ENCODE data around the gene SAMD11.
A peak's percentile ranks its signal among the peaks of the same experiment; 100 is the strongest.
"Not testable (repeated sequence)": the region's sequence is repeated elsewhere in the genome, so short reads cannot be mapped to it uniquely, and the experiment has no call there.

SAMD11 gene, protein sequence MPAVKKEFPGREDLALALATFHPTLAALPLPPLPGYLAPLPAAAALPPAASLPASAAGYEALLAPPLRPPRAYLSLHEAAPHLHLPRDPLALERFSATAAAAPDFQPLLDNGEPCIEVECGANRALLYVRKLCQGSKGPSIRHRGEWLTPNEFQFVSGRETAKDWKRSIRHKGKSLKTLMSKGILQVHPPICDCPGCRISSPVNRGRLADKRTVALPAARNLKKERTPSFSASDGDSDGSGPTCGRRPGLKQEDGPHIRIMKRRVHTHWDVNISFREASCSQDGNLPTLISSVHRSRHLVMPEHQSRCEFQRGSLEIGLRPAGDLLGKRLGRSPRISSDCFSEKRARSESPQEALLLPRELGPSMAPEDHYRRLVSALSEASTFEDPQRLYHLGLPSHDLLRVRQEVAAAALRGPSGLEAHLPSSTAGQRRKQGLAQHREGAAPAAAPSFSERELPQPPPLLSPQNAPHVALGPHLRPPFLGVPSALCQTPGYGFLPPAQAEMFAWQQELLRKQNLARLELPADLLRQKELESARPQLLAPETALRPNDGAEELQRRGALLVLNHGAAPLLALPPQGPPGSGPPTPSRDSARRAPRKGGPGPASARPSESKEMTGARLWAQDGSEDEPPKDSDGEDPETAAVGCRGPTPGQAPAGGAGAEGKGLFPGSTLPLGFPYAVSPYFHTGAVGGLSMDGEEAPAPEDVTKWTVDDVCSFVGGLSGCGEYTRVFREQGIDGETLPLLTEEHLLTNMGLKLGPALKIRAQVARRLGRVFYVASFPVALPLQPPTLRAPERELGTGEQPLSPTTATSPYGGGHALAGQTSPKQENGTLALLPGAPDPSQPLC

DNA sequence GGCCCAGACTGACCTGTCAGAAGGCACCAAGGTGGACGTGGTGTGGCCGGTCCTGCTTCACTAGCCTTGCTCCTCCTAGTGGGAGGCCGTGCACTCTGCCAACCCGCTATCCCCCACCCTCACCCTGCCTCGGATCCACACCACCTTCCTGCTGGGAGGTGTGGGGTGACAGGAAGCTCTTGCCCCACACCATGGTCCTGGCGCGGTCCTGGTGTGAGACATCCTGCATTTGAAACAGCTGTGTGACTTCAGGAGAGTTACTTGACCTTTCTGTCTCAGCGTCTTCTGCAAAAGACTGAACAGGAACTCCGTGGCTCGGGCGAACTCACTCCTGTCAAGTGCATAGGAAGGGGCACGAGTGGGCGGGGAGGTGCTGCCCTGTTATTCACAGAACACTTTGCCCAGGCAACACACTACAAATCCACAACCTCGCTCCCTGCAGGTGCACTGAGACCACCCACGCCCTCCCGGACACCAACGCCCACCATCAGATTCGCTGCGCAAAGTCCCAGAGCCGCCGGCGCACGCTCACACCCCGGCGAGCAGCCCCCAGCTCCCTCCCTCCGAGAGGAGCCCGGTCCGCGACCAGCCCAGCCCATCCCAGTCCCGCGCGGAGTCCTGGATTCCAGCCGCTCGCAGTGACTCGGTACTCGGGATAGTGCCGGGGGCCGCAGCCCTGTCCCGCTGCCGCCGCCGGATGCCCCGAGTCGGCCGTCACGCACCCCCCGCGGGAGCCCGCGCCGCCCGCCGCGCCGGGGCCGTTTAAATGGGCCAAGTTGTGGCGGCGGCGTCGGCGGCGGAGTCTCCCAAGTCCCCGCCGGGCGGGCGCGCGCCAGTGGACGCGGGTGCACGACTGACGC lies at the start of gene SAMD11:
Gene SAMD11, plus strand, starts transcription at position 793 of the 860 bp plus-strand sequence. CDS start 509 bp downstream, outside the sequence.
- peak; percentile 76 for DNase-seq (ENCODE audit: low spot score)

DNA sequence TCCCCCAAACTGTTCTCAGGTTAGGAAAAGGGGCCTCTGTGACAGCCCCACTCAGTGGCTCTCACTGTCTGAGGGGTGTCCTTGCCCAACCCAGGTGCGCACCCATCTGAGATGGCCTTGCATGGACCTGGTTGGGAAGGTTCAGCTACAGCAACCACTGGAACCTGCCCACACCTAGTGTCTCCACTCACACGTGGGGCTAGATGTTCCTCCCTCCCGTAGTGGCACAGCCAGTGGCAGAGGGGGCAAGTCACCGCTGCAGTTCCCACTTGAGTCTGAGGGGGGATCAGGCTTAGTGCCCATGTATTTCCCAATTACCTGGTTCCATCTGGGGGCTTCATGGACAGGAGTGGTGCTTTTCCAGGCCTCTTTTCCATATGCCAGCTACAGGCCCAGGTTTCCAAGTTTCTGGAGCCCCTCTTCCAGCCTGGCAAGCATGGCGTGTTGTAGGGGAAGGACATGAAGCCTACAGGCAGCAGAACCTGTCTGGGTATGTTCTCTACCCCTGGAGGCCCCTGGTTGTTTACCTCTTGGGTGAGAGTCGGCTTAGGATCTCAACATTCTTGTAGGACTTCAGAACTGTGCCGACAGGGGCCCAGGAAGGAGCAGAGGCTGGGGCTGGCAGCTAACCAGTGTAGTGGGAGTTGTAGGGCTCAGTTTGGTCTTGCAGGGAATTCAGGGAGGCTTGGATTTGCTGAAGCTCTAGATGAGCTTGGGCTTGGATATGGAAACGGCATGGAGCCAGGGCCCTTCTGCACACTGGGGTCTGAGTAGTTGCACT lies 47.1 kb upstream of the SAMD11 start:
- not testable (repeated sequence) for DNase-seq (ENCODE audit: low spot score)

DNA sequence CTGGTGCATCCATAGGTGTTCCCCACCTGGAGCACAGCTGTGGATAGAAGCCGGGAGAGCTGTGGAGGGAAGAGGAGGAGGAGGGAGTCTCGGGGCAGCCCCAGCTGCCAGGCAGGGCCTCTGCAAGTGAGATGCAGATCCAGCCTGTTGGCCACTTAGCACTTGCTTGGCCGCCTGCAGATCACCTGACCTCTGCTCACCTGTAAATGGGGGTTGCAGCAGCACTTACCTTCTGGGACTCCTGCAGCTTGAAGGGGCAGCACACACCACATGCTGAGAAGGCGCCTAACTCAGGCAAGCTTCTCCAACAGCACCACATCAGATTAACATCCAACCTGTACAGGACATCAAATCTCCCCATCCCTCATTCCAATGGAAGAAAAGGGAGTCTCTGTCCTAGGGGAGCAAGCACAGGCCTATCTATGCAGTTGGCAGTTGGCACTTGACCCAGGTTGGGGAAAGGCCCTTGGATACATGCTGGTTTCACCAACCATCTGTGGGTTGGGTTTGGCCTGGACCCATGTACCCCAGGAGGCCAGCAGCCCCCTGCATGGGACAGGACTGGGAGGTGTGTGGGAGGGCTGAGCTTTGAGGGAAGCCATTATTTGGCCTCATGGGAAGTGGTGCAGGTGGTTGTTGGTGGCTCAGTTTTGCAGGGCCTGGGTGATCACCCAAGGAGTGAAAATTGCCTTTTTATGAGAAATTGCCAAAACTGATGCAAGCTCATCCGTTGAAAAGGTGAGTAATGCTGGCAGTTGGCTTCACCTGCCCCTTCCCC lies 46.3 kb upstream of the SAMD11 start:
- not testable (repeated sequence) for DNase-seq (ENCODE audit: low spot score)

DNA sequence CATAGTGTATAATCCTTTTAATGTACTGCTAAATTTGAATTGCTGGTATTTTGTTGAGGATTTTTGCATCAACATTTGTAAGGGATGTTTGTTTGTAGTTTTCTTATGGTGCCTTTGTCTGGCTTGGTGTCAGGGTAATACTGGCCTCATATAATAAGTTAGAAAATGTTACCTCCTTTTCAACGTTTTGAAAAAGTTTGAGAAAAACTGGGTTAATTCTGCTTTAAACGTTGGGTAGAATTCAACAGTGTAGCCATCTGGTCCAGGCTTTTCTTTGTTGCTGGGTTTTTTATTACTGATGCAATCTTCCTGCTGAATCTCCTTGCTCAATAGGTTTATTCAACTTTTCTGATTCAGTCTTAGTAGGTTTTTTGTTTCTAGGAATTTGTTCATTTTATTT lies 43.2 kb upstream of the SAMD11 start:
- DNase-seq (ENCODE audit: low spot score) = not testable (repeated sequence)

DNA sequence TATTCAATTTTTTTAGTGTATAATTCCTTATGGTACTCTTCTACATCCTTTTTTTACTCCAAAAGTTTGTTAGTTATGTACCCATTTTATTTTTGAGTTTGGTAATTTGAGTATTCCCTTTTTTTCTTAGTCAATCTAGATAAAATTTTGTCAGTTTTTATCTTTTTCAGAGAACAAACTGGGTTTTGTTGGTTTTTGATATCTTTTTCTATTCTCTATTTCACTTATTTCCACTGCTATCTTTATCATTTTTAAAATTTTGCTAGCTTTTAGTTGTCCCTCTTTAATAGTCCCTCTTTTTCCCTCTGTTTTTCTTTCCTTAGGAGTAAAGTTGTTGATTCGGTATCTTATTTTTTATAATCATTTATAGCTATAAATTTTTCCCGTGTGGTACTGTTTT lies 42.8 kb upstream of the SAMD11 start:
- not testable (repeated sequence) for DNase-seq (ENCODE audit: low spot score)

DNA sequence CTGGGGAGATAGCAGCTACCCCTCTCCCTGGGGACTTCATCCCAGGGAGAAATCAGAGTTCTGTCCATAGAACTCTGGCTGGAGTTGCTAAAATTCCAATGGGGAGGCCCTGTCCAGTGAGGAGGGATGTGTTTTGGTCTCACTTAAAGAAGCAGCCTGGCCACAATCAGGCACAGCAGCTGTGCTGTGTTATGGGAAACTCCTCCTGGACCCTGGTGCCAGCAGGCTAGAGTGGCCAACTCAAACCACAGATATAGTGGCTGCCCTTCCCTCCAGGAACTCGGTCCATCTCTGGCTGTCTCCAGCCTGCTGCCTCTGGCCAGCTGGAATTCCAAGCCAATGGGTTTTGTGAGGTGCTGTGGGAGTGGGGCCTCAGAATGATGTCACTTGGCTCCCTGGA lies 37.4 kb upstream of the SAMD11 start:
- DNase-seq (ENCODE audit: low spot score) = no peak

DNA sequence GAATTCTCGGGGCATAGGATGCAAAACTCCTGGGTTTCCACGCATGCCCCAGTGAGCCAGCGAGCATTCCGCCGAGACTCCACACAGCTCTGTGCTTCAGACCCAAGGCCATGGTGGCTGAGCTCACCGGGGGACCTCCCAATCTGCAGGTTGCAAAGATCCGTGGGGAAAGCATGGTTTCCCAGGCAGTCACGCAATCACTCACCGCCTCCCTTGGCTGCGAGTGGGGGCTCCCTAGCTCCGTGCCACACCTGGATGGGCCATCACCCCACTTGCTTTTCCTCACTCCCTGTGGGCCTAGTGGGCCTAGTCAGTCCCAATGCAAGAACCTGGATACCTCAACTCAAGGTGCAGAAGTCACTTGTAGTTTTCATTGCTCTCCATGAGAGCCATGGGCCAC lies 37.0 kb upstream of the SAMD11 start:
- DNase-seq (ENCODE audit: low spot score) = no peak

DNA sequence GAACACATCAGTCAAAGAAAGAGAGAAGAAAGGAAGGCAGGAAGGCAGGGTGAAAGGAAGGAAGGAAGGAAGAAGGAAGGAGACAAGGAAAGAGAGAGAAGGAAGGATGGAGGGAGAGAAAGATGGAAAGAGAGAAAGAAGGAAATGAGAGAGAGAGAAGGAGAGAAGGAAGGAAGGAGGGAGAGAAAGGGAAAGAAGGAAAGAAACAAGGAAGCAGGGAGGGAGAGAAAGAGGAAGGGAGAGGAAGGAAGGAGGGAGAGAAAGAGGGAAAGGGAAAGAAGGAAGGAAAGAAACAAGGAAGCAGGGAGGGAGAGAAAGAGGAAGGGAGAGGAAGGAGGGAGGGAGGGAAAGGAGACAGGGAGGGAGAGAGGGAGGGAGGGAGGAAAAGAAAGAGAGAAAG lies 35.4 kb upstream of the SAMD11 start:
- no peak for DNase-seq (ENCODE audit: low spot score)

DNA sequence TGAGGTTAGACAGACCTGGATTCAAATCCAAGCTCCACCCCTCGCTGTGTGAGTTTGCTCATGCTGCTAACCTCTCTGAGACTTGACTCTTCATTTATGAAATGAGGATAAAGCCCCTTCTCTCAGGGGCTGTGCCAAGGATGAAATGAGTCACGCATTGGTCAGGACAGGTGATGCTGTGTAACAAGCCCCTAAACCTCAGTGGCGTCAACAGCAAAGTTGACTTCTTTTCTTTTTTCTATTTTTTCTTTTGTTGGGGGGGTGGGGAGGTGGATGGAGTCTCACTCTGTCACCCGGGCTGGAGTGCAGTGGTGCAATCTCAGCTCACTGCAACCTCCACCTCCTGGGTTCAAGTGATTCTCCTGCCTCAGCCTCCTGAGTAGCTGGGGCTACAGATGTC lies 33.9 kb upstream of the SAMD11 start:
- DNase-seq (ENCODE audit: low spot score) = not testable (repeated sequence)

DNA sequence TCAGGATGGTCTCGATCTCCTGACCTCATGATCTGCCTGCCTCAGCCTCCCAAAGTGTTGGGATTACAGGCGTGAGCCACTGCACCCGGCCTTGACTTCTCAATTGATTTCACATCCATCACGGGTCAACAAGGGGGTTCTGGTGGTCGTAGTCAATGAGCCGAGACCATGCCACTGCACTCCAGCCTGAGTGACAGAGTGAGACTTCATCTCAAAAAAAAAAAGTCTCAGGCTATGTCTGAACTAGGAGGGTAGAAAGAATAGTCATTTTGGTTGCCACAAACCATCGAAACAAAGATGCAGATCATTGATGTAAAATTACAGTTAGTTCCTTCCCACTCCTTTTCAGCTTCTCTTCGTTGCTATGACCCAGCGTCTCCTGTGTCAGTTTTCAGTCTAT lies 33.5 kb upstream of the SAMD11 start:
- DNase-seq (ENCODE audit: low spot score) = not testable (repeated sequence)

DNA sequence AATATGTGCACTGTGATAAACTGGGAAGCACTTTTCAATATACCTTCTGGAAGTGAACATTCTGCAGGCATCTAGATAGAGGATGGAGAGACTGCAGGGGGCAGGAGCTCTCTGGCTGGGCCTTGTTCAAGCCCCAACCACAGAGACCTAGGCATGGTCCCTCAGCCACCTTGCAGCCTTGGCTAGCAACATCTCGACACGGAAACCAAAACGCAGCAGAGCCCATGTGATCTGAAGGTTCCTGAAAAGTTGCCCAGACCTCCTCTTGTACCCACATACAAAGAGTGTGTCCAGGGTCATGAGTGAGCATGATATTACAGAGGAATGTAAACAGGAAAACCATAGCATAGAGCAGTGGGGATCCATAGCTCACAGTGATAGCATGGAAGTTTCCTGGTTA lies 33.1 kb upstream of the SAMD11 start:
- DNase-seq (ENCODE audit: low spot score) = no peak

DNA sequence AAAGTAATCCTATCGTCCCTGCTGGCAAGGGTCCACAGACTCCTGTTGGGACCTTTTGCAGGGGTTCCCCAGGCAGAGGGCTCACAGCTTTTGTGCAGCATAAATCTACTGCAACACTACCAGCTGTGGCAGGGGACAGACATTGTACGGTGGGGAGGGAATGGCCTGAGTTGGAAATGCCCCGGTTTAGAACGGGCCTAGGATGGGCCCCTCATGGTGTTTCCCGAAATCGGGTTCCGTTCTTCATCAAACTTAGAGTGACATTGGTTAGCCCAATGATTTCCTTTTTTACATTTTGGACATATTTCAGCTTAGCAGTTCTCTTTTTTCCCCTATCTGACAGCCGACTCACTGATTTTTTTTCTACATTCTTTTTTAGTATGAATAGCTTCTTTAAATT lies 26.5 kb upstream of the SAMD11 start:
- DNase-seq (ENCODE audit: low spot score) = no peak

DNA sequence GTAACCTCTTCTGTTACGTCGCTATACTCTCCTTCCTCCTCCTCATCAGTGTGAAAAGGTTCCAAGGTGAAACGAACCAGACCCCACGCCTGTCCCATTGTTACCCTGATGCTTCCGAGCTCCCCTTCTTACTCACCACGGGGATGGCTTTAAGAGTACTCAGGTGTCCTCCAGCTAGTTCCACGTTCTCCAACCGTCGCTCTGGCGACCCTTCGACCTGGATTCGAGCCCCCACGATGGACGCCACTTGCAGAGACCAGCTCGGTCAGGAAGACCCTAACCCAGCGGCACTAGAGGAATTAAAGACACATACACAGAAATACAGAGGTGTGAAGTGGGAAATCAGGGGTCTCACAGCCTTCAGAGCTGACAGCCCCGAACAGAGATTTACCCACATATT lies 25.8 kb upstream of the SAMD11 start:
- not testable (repeated sequence) for DNase-seq (ENCODE audit: low spot score)

DNA sequence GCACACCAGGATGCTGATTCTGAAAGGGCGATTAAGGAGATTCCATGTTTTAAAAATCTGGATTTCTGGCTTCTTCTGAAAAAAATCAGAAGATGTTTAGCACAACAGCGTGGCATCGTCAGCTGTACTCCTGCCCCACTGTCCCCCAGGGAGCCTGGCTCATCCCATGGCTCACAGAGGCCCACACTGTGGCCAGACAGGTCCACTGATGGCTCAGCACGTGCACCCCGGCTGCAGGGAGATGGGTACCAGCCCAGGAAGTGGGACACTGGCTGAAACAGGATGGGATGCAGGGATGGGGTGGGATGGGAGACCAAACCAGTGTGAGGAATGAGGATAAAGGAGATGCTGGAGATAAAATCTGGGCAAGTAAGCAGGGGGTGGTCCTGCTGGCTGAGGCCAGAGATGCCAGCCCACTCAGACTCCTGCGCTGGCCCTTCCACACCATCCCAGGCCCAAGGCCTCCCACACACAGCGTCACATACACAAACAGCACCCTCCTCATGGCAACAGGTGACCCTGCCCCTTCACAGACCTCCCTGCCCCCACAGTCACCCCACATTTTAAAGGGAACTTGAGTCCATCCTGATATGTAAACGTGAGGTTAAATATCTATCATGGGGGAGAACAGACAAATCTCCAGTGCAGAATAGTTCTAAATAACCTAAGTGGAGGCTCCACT lies 23.9 kb upstream of the SAMD11 start:
- no peak for DNase-seq (ENCODE audit: low spot score)

DNA sequence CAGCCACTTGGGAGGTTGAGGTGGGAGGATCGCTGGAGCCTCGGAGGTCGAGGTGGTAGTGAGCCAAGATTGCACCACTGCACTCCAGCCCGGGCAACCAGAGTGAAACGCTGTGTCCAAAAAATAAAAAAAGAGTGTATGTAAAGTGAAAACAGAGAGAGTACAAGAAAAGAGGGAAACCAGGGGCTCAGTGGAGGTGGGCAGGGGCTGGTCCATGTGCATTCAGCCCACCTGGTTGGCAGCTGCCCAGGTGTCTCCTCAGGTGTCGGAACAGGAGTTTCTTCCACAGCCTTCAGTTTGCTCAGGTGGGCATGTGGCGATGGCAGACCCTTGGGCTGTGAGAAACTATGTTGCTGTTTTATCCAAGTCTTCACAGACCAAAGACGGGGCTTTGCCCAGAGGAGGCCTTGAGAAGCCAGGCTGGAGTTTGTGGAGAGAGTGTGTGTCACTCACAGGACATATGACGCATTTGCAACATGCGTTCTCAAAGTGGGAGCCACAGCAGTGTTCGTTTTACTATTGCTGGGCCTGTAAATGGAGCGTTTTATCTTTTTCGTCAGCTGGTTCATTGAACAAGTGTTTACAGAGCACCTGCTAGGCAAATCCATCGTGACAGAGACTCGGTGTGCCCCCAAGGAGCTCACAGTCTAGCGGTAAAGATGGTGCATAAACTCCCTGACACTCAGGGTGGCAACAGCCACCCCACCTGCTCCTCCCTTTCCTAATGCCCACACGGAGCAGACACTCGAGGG lies 22.4 kb upstream of the SAMD11 start:
- no peak for DNase-seq (ENCODE audit: low spot score)

DNA sequence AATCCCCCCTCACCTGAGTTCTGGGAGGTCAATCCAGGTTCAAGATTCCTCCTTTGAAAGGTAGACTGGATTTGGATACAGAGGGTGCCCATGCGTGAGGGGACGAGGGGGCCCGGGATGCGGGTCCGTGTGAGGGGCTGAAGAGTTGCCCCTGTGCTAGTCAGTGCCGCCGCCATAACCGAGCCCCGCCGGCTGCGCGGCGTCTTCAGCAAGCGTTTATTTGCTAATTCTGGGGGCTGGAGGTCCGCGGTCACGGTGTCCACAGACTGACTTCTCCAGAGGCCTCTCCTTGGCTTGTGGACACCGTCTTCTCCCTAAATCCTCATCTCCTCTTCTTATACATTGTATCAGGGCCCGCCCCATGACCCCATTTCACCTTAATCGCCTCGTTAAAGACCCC lies 20.9 kb upstream of the SAMD11 start:
- DNase-seq (ENCODE audit: low spot score) = no peak

DNA sequence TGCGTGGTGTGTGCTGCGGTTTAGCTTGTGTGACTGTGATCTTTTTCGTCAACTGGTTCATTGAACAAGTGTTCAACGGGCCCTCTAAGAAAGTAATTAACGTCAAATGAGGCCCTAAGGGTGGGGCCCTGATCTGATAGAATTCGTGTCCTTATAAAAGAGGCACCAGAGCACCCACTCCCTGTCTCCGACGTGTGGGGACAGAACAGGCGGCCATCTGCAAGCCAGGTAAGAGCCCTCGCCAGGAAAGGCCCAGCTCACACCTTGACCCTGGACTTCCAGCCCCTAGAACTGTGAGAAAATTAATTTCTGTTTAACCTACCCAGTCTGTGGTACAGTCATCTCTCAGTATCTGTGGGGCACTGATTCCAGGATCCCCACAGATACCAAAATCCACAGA lies 20.4 kb upstream of the SAMD11 start:
- DNase-seq (ENCODE audit: low spot score) = no peak

DNA sequence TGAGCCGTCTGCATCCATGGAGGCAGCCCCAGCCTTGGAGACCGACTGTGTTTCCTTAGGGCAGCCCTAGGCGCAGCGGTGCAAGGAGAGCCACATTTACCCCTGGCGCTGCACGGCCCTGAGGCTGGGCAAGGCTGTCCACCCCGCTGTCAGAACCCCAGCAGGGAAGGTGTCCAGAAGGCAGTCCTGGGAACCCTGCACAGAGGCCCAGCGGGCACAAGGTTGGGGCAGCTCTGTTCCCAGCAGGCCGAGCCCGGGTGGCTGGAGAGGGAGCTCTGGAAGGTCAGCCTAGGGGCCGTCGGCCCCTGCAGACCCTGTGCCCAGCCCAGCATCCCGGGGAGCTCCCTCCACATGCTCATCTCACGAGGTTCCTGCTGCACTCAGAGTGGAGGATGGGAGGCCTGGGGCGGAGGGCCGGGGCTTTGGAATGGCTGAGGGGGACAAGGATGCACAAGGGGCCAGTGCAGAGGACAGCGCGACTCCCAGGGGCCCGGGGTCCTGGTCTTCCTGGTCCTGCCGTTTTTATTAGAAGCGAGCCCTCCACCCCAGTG lies 19.9 kb upstream of the SAMD11 start:
- DNase-seq (ENCODE audit: low spot score) = no peak
